Endothelial cell (in vitro differentiated cells): Measurements from ENCODE around the gene USP10. TPM values are rescaled to one million over a fixed set of nuclear protein-coding genes. Genes with fewer than 3 reads are reported as not detected.
"Not testable (repeated sequence)": the region's sequence is repeated elsewhere in the genome, so short reads cannot be mapped to it uniquely, and the experiment has no call there.

Experiments
- DNase-seq: peaks from one replicate; pipeline ENCODE4 v3.0.0; 2021; ENCODE audit warnings: low spot score
- H3K27ac Mint-ChIP-seq: one replicate; pipeline ENCODE4 v1.8.0; 2021; ENCODE audit warnings: mixed read lengths, inconsistent platforms; ENCODE audit not compliant: unreplicated experiment
- H3K27me3 Mint-ChIP-seq: one replicate; pipeline ENCODE4 v1.8.0; 2021; ENCODE audit warnings: mild to moderate bottlenecking, moderate library complexity, mixed read lengths, inconsistent platforms; ENCODE audit not compliant: unreplicated experiment
- H3K36me3 Mint-ChIP-seq: one replicate; pipeline ENCODE4 v1.8.0; 2021; ENCODE audit warnings: mild to moderate bottlenecking, low read depth, mixed read lengths, inconsistent platforms; ENCODE audit not compliant: unreplicated experiment
- H3K4me1 Mint-ChIP-seq: one replicate; pipeline ENCODE4 v1.8.0; 2021; ENCODE audit warnings: mild to moderate bottlenecking, mixed read lengths, inconsistent platforms; ENCODE audit not compliant: unreplicated experiment
- H3K4me3 Mint-ChIP-seq: one replicate; pipeline ENCODE4 v1.8.0; 2021; ENCODE audit warnings: mild to moderate bottlenecking, mixed read lengths, inconsistent platforms; ENCODE audit not compliant: unreplicated experiment
- H3K9me3 Mint-ChIP-seq: one replicate; pipeline ENCODE4 v1.8.0; 2021; ENCODE audit warnings: mixed read lengths, inconsistent platforms; ENCODE audit not compliant: unreplicated experiment
- CTCF ChIP-seq: fragments of 200-600 bp; sonication (generic); IDR thresholded peaks from one replicate; pipeline ENCODE4 v1.5.0; 2021; ENCODE audit warnings: antibody characterized with exemption; ENCODE audit not compliant: unreplicated experiment
- total RNA-seq: library from RNA; stranded (reverse); fragmentation: NEBNext Ultra II Directional; extraction: Animal tissue kit (Norgen Biotek cat#: 25700); gene quantifications from one replicate; pipeline ENCODE4 v1.2.1, GENCODE V29; 2021; ENCODE audit not compliant: unreplicated experiment

USP10 gene
- total RNA-seq, 1 donor from 2014 or later = 81.2 TPM

DNA sequence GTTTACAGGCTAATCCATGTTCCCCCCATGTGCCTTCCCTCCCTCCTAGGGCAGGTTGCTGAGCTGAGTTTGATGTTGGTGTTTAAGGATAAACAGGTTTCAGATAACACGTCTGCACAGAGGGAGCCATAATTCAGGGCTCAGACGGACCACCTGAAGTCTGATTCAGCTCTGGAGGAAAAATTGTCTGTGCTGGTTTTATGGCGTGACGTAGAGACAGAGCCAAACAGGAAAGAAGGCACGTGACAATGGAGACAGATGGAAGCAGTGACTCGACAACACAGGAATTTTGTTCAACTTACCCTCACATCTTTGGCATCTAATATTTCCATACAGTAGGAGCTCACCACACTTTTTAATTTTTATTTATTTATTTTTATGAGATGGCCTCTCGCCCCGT lies 10.7 kb upstream of the USP10 start:
- DNase-seq = no peak
- no peak overlapping the region for H3K4me3 Mint-ChIP-seq
- peaks cover 3% of the 10 kb centered on the region for H3K36me3 Mint-ChIP-seq
- peaks cover 16% of the 10 kb centered on the region for H3K4me1 Mint-ChIP-seq
- no peaks in the 10 kb centered on the region for H3K27me3 Mint-ChIP-seq
- no peak overlapping the region for H3K27ac Mint-ChIP-seq
- H3K9me3 Mint-ChIP-seq = no peaks in the 10 kb centered on the region
- no peak for TF ChIP-seq CTCF

DNA sequence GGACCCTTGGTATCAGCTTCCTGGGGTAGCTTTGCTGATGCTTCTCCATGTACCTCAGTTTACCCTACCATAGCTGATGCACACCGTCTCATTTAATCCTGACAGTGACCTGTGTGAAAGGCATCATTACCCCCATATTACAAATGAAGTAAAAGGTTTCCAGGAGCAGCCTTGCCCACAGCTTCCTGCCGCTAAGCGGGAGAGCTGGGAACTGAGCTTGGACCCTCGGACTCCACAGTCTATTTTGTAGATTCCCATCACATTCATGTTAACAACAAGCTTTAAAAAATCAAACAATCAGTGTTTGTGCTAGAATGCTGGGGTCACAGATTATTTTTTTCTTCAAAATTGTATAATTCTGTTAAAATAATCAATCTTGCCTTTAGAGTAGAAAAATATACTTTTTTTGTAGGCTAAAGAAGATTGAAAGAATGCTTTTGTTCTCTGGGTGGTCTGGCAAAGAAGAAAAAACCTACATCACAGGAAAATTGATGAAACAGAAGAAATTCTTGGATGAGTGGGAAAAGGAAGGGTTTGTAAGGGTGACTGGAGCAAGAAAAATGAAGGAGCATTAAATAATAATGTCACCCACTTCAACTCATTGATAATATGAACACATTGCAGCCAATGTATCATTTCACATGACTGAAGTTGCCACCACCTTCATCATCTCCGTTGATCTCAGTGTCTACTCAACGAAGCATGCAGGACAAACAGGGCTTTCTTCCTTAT lies 9.5 kb upstream of the USP10 start:
- peaks cover 16% of the 10 kb centered on the region for H3K4me1 Mint-ChIP-seq
- H3K27me3 Mint-ChIP-seq = no peaks in the 10 kb centered on the region
- TF ChIP-seq CTCF = no peak
- H3K27ac Mint-ChIP-seq = no peak overlapping the region
- no peak overlapping the region for H3K4me3 Mint-ChIP-seq
- H3K9me3 Mint-ChIP-seq = no peaks in the 10 kb centered on the region
- DNase-seq = no peak
- peaks cover 3% of the 10 kb centered on the region for H3K36me3 Mint-ChIP-seq

- TF ChIP-seq CTCF = no peak
- H3K4me3 Mint-ChIP-seq = no peak overlapping the region
- H3K9me3 Mint-ChIP-seq = no peaks in the 10 kb centered on the region
- DNase-seq = peak; percentile 40
- peaks cover 16% of the 10 kb centered on the region for H3K4me1 Mint-ChIP-seq
- H3K36me3 Mint-ChIP-seq = peaks cover 3% of the 10 kb centered on the region
- peak overlapping the region; percentile 62 for H3K27ac Mint-ChIP-seq
- H3K27me3 Mint-ChIP-seq = peaks cover 2% of the 10 kb centered on the region
Measured at GRCh38 chr16:84692451-84693214, 7.2 kb upstream of the USP10 start.

DNA sequence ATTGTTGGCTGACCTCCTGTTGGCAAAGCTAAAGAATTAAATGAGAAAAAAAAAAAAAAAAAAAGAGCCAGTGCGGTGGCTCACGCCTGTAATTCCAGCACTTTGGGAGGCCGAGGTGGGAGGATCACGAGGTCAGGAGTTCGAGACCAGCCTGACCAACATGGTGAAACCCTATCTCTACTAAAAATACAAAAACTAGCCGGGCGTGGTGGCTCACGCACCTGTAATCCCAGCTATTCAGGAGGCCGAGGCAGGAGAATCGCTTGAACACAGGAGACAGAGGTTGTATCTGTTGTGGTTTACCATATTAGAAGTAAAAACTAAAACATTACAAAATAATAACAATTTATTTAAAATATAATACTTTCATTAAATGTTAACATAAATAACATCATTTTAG lies 5.9 kb upstream of the USP10 start:
- H3K27me3 Mint-ChIP-seq, H3K9me3 Mint-ChIP-seq, DNase-seq, H3K4me3 Mint-ChIP-seq, H3K36me3 Mint-ChIP-seq, H3K27ac Mint-ChIP-seq: not testable (repeated sequence)
- H3K4me1 Mint-ChIP-seq = peaks cover 17% of the 10 kb centered on the region

DNA sequence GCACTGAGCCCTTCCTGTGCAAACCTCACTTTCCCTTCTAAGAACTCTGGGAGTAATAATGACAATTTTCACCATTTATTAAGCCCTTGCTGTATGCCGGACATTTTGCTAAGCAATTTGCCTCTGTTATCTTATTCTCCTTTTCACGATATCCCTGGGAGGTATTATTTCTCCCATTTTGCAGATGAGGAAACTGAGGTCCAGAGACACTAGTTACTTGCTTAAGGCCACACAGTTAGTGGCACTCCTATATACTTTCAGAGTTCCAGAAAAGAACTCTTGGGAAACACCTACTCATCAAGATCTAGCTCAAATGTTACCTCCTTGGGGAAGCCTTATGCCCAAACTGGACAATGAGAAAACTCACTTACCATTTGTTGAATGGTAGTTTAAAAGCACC lies 4.8 kb upstream of the USP10 start:
- Mint-ChIP-seq H3K9me3 (no peaks in the 10 kb centered on the region), H3K4me3 (no peak overlapping the region), H3K4me1 (peaks cover 16% of the 10 kb centered on the region), H3K27me3 (peaks cover 5% of the 10 kb centered on the region), H3K27ac (no peak overlapping the region), H3K36me3 (peaks cover 8% of the 10 kb centered on the region)
- no peak for DNase-seq
- no peak for TF ChIP-seq CTCF
